Stomach smooth muscle (tissue), 2 donors: Measurements from ENCODE around the gene SIRPA.

ENCODE experiments used
- H3K27ac ChIP-seq: one replicate; pipeline ENCODE4 v1.7.0; 2013; ENCODE audit warnings: mild to moderate bottlenecking, low read length, inconsistent platforms
- H3K27me3 ChIP-seq, 2 donors: one replicate each; pipeline ENCODE4 v1.7.0; 2013; ENCODE audit warnings: low read length in 2 of 2; ENCODE audit not compliant: insufficient read depth in 2 of 2, control insufficient read depth in 1 of 2
- H3K36me3 ChIP-seq, 2 donors: one replicate each; pipeline ENCODE4 v1.7.0; 2013; ENCODE audit warnings: low read length in 2 of 2; ENCODE audit not compliant: control insufficient read depth in 2 of 2, insufficient read depth in 2 of 2
- H3K4me1 ChIP-seq: one replicate; pipeline ENCODE4 v1.7.0; 2013; ENCODE audit warnings: low read length; ENCODE audit not compliant: control insufficient read depth, insufficient read depth
- H3K4me3 ChIP-seq, 2 donors: one replicate each; pipeline ENCODE4 v1.7.0; 2013; ENCODE audit warnings: low read length in 2 of 2
- H3K9ac ChIP-seq, 2 donors: one replicate each; pipeline ENCODE4 v1.7.0; 2013; ENCODE audit warnings: low read length in 2 of 2, mild to moderate bottlenecking in 1 of 2
- H3K9me3 ChIP-seq, 2 donors: one replicate each; pipeline ENCODE4 v1.7.0; 2013; ENCODE audit warnings: low read length in 2 of 2; ENCODE audit not compliant: control insufficient read depth in 2 of 2
- donor health status: healthy.
- donor health status: Pancreatic carcinoma.

SIRPA gene

DNA sequence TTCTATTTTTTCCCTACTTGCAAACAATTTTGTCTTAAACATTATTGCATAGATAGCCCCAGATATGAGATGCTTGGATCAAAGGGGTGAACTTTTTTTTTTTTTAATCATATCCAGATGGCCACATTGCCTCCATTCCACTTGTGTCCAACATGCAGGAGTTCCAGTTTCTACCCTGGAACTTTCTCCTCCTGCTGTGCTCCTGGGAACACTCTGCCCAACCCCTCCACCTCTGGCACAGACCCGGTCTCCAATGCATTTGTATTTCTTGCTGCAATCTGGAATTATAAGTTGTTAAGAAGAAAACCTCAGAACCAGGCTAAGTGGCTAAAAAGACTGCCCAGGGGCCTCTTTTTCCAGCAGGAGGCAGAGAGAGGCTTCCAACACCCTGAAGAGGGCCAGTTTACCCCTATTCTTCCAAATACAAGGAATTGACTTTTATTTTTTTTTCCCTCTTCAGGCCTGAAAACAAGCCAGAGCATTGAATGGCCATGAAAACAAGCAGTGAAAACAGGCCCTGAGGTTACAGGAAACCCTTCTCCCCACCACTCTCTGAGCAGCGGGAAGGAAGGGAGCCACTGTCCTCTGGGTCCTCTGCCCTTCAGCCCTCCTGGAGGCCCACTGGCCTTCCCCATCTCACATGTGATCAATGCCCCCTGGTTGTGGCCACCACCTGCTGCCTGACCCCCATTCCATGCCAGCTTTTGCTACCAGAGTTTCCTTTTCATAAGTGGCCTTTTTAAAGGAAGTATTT, 54.3 kb downstream of the SIRPA start:
- H3K9ac ChIP-seq, result no peak overlapping the region
- no peaks in the 10 kb centered on the region for H3K36me3 ChIP-seq
- peaks cover 9% of the 10 kb centered on the region for H3K4me1 ChIP-seq
- peaks cover 0 to 6% of the 10 kb centered on the region in 2 donors for H3K27me3 ChIP-seq
- H3K4me3 ChIP-seq, result no peak overlapping the region
- H3K27ac ChIP-seq, result no peak overlapping the region
- no peaks in the 10 kb centered on the region for H3K9me3 ChIP-seq

DNA sequence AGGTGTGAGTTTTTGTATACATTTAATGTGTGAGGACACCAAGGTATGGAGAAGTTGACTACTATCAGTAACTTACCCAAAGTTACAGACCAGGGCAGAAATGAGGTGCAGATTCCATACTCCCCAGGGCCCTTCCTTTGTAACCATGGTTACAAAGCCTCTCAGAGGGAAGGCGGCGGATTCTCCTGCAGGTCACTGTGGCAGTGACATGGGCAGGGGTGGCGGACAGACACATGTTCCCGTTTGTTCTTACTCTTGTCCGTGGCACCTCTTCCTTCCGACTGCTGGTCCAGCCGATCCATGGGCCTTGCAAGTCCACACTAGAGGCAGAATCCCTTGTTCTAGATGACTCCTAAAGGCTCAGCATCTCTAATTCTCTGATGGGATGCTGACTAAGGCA, 55.6 kb downstream of the SIRPA start:
- no peak overlapping the region for H3K9ac ChIP-seq
- H3K4me1 ChIP-seq, result peaks cover 9% of the 10 kb centered on the region
- H3K36me3 ChIP-seq, result no peaks in the 10 kb centered on the region
- H3K4me3 ChIP-seq, result no peak overlapping the region
- no peak overlapping the region for H3K27ac ChIP-seq
- H3K9me3 ChIP-seq, result no peaks in the 10 kb centered on the region
- peaks cover 0 to 3% of the 10 kb centered on the region in 2 donors for H3K27me3 ChIP-seq

DNA sequence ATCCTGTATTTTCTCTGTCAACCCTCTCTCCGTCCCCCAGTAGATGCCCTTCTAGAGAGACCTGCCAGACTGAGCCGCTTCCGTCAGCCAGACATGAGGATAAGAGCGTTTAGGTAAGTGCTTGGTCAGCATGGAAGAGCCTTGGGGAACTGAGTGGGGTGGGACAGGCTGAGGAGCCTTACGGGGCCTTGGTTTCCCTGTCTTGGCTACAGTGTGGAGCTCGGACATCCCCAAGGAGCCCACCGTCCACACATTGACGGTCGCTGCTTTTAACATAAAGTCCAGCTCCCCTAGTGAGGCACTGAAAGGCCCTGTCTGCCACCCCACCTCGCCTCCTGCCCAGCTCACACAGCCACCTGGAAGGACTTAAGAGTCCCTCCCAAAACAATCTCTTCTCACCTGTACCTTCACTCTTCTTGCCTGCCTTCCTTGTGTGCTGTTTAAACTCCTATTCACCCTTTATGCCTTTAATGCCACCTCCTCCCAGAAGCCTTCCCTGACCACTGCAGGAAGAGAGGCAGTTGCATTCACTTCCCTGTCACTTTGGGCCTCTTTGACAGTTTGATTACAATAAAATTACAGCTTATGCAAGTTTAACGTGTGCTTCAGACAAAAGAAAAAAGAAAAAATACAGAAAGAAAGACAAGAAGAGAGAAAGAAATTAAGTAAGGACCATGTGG, 56.4 kb downstream of the SIRPA start:
- no peaks in the 10 kb centered on the region for H3K36me3 ChIP-seq
- H3K27me3 ChIP-seq, result peaks cover 0 to 3% of the 10 kb centered on the region in 2 donors
- no peak overlapping the region for H3K4me3 ChIP-seq
- peaks cover 9% of the 10 kb centered on the region for H3K4me1 ChIP-seq
- no peak overlapping the region for H3K9ac ChIP-seq
- no peaks in the 10 kb centered on the region for H3K9me3 ChIP-seq
- no peak overlapping the region for H3K27ac ChIP-seq

DNA sequence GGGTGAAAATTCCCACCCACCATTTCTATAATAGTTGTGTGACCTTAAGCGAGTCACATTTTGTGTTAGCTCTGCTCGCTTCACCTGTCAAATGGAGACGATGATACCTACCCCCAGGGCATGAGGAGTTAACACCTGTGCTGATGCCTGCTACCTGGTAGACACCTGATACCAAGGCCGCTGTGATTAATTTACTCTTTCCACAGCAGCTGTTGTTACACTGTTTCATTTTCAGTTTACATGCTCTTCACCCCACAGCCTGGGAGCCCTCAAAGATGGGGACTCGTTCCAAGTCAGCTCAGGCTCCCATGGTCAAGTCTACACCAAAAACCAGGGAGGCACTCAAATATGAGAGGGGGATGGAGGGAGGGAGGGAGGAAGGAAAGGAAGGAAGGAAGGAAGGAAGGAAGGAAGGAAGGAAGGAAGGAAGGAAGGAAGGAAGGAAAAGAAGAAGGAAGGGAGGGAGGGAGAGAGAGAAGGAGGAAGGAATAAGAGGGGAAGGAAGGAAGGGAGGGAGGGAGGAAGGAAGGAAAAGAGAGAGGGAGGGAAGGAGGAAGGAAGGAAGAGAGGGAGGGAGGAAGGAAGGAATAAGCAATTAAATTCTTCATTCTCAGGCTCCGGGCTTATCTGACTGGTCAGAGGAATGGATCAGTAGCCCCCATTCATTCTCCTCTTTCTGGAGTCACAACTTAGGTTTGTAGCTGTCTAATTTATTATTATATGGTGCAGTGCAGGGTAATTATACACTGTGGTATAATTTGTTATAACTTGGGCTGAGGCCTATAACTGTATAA, 57.7 kb downstream of the SIRPA start:
- Histone ChIP-seq H3K27ac (no peak overlapping the region), H3K27me3 (peaks cover 3 to 4% of the 10 kb centered on the region in 2 donors), H3K4me3 (no peak overlapping the region), H3K4me1 (no peaks in the 10 kb centered on the region), H3K9me3 (no peaks in the 10 kb centered on the region), H3K9ac (no peak overlapping the region), H3K36me3 (no peaks in the 10 kb centered on the region)

DNA sequence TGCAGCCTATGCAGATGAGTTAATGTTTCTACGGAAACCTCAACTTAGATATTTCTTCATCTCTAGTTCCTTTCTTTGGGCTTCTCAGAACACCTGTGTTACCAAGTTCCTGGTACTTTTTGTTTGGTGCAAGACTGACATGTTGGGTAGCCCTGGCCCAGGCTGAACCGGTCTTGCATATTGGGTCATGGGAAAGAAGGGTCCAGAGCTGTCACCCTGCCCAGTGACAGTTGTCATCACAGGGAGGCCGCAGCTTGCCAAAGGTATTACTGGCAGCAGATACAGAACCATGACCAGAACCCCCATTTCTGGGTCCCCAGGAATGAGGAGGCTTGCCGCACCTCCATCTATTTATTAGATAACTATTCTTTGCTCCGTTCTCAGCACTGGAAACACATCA, 58.4 kb downstream of the SIRPA start:
- Histone ChIP-seq H3K27me3 (peaks cover 3 to 4% of the 10 kb centered on the region in 2 donors), H3K36me3 (no peaks in the 10 kb centered on the region), H3K9ac (no peak overlapping the region), H3K9me3 (no peaks in the 10 kb centered on the region), H3K27ac (no peak overlapping the region), H3K4me1 (no peaks in the 10 kb centered on the region), H3K4me3 (no peak overlapping the region)

DNA sequence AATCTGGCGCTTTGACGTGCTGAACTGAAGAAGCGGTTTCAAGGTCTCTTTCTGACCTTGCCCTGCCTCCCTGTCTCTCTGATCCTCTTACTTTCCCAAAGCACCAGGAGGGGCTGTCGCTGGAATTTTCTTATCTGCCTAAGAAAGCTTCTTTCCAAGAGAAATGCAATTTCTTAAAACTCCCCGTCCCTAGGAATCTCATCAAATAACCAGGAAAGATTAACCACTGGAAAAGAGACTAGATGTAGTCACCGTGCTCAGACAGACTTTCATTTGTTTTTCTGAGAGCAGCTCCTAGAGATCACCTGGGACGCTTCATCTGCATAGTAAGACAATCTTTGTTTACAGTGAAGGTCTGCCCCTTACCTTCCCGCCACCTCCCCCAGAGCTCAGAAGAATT, 60.0 kb downstream of the SIRPA start:
- Histone ChIP-seq H3K27me3 (peaks cover 3 to 4% of the 10 kb centered on the region in 2 donors), H3K9ac (no peak overlapping the region), H3K36me3 (no peaks in the 10 kb centered on the region), H3K4me1 (no peaks in the 10 kb centered on the region), H3K27ac (no peak overlapping the region), H3K9me3 (no peaks in the 10 kb centered on the region), H3K4me3 (no peak overlapping the region)

DNA sequence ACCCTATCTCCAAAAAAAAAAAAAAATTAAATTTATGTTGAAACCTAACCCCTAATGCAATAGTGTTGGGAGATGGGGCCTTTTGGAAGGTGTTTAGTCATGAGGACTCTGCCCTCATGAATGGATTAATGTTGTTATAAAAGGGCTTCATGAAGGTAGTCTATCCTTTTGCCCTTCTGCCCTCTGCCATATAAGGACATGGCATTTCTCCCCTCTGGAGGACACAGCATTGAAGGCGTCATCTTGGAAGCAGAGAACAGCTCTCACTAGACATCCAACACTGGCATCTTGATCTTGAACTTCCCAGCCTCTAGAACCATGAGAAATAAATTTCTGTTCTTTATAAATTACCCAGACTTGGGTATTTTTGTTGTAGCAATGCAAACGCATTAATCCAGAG, 63.2 kb downstream of the SIRPA start:
- Histone ChIP-seq H3K27me3 (peaks cover 4 to 21% of the 10 kb centered on the region in 2 donors), H3K27ac (no peak overlapping the region), H3K4me3 (no peak overlapping the region), H3K36me3 (no peaks in the 10 kb centered on the region), H3K9ac (no peak overlapping the region), H3K9me3 (no peaks in the 10 kb centered on the region), H3K4me1 (no peaks in the 10 kb centered on the region)

DNA sequence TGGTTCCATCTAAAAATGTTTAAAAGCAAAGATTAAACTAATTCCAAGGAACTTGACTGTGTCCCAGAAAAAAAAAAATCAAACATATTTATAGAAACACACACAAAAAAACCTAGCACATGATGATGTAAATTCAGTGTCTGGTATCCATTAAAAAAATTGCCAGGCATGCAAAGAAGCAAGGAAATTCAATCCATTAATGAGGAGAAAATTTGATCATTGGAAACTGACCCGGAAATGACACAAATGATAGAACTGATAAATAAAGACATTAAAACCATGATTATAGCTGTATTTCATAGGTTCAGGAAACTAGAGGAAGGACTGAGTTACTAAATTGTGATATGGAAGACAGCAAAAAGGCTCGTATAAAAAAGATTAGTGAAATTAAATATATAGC, 63.9 kb downstream of the SIRPA start:
- Histone ChIP-seq H3K4me3 (no peak overlapping the region), H3K9me3 (no peaks in the 10 kb centered on the region), H3K27ac (no peak overlapping the region), H3K4me1 (no peaks in the 10 kb centered on the region), H3K36me3 (no peaks in the 10 kb centered on the region), H3K9ac (no peak overlapping the region), H3K27me3 (peaks cover 4 to 17% of the 10 kb centered on the region in 2 donors)

DNA sequence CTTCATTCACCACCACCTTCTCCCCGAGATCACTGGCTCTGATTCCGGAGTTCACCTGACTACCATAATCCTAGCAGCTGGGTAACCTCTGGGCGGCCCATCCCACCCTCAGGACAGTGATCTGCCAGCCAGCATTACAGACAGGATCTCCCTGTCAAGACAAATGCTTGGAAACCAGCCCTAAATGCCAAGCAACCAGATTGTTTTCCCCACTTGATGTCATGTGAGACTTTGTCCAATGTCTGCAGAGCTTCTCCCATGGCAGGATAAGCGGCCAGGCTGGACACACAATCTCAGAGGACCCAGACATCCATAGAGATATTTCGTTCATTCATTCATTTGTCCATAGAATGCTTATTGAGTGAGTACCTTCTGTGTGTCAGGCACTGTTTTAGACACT, 66.2 kb downstream of the SIRPA start:
- Histone ChIP-seq H3K9ac (no peak overlapping the region), H3K36me3 (no peaks in the 10 kb centered on the region), H3K4me1 (peaks cover 10% of the 10 kb centered on the region), H3K4me3 (no peak overlapping the region), H3K27ac (no peak overlapping the region), H3K9me3 (no peaks in the 10 kb centered on the region), H3K27me3 (peaks cover 7 to 24% of the 10 kb centered on the region in 2 donors)

DNA sequence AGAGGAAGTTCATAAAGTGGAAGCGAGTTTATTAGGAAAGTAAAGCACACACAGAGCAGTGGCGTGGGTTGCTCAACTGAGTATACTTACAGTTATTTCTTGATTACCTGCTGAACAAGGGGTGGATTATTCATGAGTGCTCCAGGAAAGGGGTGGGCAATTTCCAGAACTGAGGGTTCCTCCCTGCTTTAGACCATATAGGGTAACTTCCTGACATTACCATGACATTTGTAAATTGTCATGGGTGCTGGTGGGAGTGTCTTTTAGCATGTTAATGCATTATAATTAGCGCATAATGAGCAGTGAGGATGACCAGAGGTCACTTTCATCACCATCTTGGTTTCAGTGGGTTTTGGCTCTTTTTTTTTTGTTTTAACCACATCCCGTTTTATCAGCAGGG, 68.9 kb downstream of the SIRPA start:
- Histone ChIP-seq H3K9ac (no peak overlapping the region), H3K4me3 (no peak overlapping the region), H3K9me3 (no peaks in the 10 kb centered on the region), H3K36me3 (no peaks in the 10 kb centered on the region), H3K4me1 (peaks cover 10% of the 10 kb centered on the region), H3K27me3 (peaks cover 4 to 24% of the 10 kb centered on the region in 2 donors), H3K27ac (no peak overlapping the region)
